Activated CD4-positive, alpha-beta T cell treated with anti-CD3 and anti-CD28 coated beads, Interleukin-2, Interleukin-4, amounts not matched to agents 100 ng/mL and 50 ng/mL, durations not matched to agents 16 hours and 8 hours (primary cell): ENCODE data around the gene IGF1R.
A peak's percentile ranks its signal among the peaks of the same experiment; 100 is the strongest.

Experiments used
- DNase-seq: peaks from one replicate; pipeline ENCODE4 v3.0.0-alpha.2; 2020; ENCODE audit warnings: low spot score

IGF1R gene

GRCh38 chr15:98914626-98915025 lies 266.3 kb downstream of the IGF1R start:
- DNase-seq: peak; percentile 50

GRCh38 chr15:98916826-98917225 lies 268.5 kb downstream of the IGF1R start:
- DNase-seq: no peak

- no peak for DNase-seq
These were observed 269.1 kb downstream of the IGF1R start for GRCh38 chr15:98917417-98917816.

GRCh38 chr15:98920091-98920880 lies 271.9 kb downstream of the IGF1R start:
- DNase-seq: peak; percentile 11

GRCh38 chr15:98923171-98923570 lies 274.8 kb downstream of the IGF1R start:
- DNase-seq: no peak

GRCh38 chr15:98923579-98923978 lies 275.2 kb downstream of the IGF1R start:
- DNase-seq: no peak

- DNase-seq: no peak
These were observed 276.2 kb downstream of the IGF1R start for GRCh38 chr15:98924401-98925049.

GRCh38 chr15:98926236-98926635 lies 277.9 kb downstream of the IGF1R start:
- DNase-seq: no peak

GRCh38 chr15:98927022-98927421 lies 278.7 kb downstream of the IGF1R start:
- no peak for DNase-seq

- DNase-seq: no peak
These were observed 279.7 kb downstream of the IGF1R start for GRCh38 chr15:98927996-98928395.

GRCh38 chr15:98930576-98930975 lies 282.2 kb downstream of the IGF1R start:
- DNase-seq: no peak

- no peak for DNase-seq
These were observed 282.7 kb downstream of the IGF1R start for GRCh38 chr15:98931004-98931403.

GRCh38 chr15:98933406-98933805 lies 285.1 kb downstream of the IGF1R start:
- DNase-seq: no peak

- DNase-seq: no peak
These were observed 287.4 kb downstream of the IGF1R start for GRCh38 chr15:98935736-98936135.

GRCh38 chr15:98937413-98938104 lies 289.2 kb downstream of the IGF1R start:
- DNase-seq: peak; percentile 11

- DNase-seq: no peak
These were observed 289.7 kb downstream of the IGF1R start for GRCh38 chr15:98938105-98938417.

- DNase-seq: no peak
These were observed 290.5 kb downstream of the IGF1R start for GRCh38 chr15:98938799-98939198.

- no peak for DNase-seq
These were observed 291.2 kb downstream of the IGF1R start for GRCh38 chr15:98939311-98940080.

GRCh38 chr15:98941595-98942255 lies 293.4 kb downstream of the IGF1R start:
- DNase-seq: no peak

GRCh38 chr15:98942431-98942830 lies 294.1 kb downstream of the IGF1R start:
- DNase-seq: no peak

GRCh38 chr15:98943051-98943508 lies 294.7 kb downstream of the IGF1R start:
- DNase-seq: no peak
